Activated CD4-positive, CD25-positive, alpha-beta regulatory T cell treated with anti-CD3 and anti-CD28 coated beads, Interleukin-2, amount 50 U/mL, for 16 hours (primary cell): ENCODE measurements around the gene FOXO3.
A peak's percentile ranks its signal among the peaks of the same experiment; 100 is the strongest.
"Not testable (repeated sequence)": the region's sequence is repeated elsewhere in the genome, so short reads cannot be mapped to it uniquely, and the experiment has no call there.

Experiments
- DNase-seq: peaks from one replicate; pipeline ENCODE4 v3.0.0-alpha.2; 2020; ENCODE audit warnings: low read depth, low spot score

Gene FOXO3

GRCh38 chr6:108555399-108556052 lies 5.2 kb upstream of the FOXO3 start:
- DNase-seq = no peak

GRCh38 chr6:108556250-108556649 lies 4.5 kb upstream of the FOXO3 start:
- no peak for DNase-seq

- no peak for DNase-seq
Observed at GRCh38 chr6:108556866-108557493, 3.7 kb upstream of the FOXO3 start.

GRCh38 chr6:108557494-108558371 lies 3.0 kb upstream of the FOXO3 start:
- DNase-seq = peak; percentile 59

- peak; percentile 96 for DNase-seq
Observed at GRCh38 chr6:108558372-108559096, 2.2 kb upstream of the FOXO3 start.

- peak; percentile 74 for DNase-seq
Observed at GRCh38 chr6:108559097-108559883, 1.4 kb upstream of the FOXO3 start.

GRCh38 chr6:108559884-108560462 lies 744 bp upstream of the FOXO3 start:
- DNase-seq = no peak

- DNase-seq = not testable (repeated sequence)
Observed at GRCh38 chr6:108561309-108561647, 561 bp downstream of the FOXO3 start.

- DNase-seq = no peak
Observed at GRCh38 chr6:108561742-108562502, 1.2 kb downstream of the FOXO3 start.

GRCh38 chr6:108562503-108562993 lies 1.8 kb downstream of the FOXO3 start:
- no peak for DNase-seq

- no peak for DNase-seq
Observed at GRCh38 chr6:108563292-108563691, 2.6 kb downstream of the FOXO3 start.

GRCh38 chr6:108564178-108564577 lies 3.5 kb downstream of the FOXO3 start:
- no peak for DNase-seq

- no peak for DNase-seq
Observed at GRCh38 chr6:108565091-108565766, 4.5 kb downstream of the FOXO3 start.

GRCh38 chr6:108565893-108566292 lies 5.2 kb downstream of the FOXO3 start:
- no peak for DNase-seq

- DNase-seq = no peak
Observed at GRCh38 chr6:108566406-108566805, 5.7 kb downstream of the FOXO3 start.

- no peak for DNase-seq
Observed at GRCh38 chr6:108568101-108568500, 7.4 kb downstream of the FOXO3 start.

- no peak for DNase-seq
Observed at GRCh38 chr6:108568551-108569305, 8.0 kb downstream of the FOXO3 start.

GRCh38 chr6:108570517-108570916 lies 9.8 kb downstream of the FOXO3 start:
- no peak for DNase-seq
